Measurements from ENCODE around the gene NAT16. TPM values are rescaled to one million over a fixed set of nuclear protein-coding genes. Genes with fewer than 3 reads are reported as not detected.

NAT16 gene
- total RNA-seq, result not detected in 3 replicates
- long read RNA-seq, result 0 reads

DNA sequence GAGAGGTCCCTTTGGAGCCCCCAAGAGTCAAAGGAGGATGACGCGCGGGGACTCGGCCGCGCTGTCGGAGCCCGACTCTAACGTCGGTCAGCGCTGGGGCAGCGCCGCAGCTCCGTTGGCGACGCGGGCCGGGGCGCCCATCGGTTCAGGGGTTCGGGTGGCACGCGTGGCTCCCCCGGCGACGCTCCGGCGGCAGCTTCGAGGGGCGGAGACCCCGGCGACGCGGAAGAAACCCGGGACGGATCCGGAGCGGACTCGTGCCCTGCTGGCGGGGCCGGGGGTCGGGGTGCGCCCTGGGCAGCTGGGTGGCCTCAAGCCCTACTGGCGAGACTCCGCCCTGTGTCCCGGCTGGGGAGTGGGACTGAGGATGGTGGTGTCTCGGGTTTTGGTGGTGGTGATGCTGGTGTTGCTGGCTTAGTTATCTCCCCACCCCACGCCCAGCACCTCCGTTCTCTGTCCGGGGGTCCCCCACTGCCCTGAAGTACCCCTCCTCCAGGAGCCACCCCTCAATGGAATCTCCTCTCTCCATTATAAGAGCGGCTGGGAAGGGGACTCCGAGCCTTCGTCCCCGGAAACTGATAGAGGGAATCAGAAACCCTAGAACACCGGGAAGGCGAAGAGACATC lies at the start of gene NAT16:
Gene NAT16 (minus strand): TSS at position 164 of the 626 bp plus-strand sequence. CDS start 5,486 bp downstream, outside the sequence.
- peak within 1 kb of the TSS; percentile 63 for H3K27ac Mint-ChIP-seq (ENCODE audit: unreplicated experiment)
- H3K4me3 Mint-ChIP-seq (ENCODE audit: unreplicated experiment), result peak within 1 kb of the TSS; percentile 55
- peaks cover 15% of the 10 kb centered on the region for H3K4me1 Mint-ChIP-seq (ENCODE audit: low read depth)
- H3K9me3 Mint-ChIP-seq (ENCODE audit: low read depth), result no peaks in the 10 kb centered on the region
- DNase-seq (ENCODE audit: low spot score), result no peak
- TF ChIP-seq CTCF (IDR thresholded peaks at IDR 0.05), result no peak
- H3K36me3 Mint-ChIP-seq (ENCODE audit: low read depth), result no peaks in the 10 kb centered on the region
- H3K27me3 Mint-ChIP-seq (ENCODE audit: low read depth), result peaks cover 43% of the 10 kb centered on the region

DNA sequence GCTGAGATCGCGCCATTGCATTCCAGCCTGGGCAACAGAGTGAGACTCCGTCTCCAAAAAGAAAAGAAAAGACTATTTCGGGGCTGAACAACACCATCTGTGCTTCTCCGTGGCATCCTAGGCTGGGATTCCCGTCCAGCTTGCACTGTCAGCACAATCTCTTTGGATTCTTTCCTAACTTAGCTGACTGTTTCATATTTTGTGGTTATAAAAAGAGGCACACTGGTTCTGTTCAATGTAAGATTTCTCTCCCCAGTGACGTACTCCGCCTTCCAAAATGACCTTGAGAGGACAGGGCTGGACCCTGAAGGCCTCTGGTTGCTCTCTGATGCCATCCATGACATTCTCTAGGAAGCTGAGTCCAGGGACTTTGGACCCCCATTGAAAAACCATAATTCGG lies 46.6 kb upstream of the NAT16 start:
- peaks cover 26% of the 10 kb centered on the region for H3K36me3 Mint-ChIP-seq (ENCODE audit: low read depth)
- no peak for DNase-seq (ENCODE audit: low spot score)
- H3K9me3 Mint-ChIP-seq (ENCODE audit: low read depth), result no peaks in the 10 kb centered on the region
- H3K4me3 Mint-ChIP-seq (ENCODE audit: unreplicated experiment), result no peak overlapping the region
- TF ChIP-seq CTCF (IDR thresholded peaks at IDR 0.05), result no peak
- H3K27ac Mint-ChIP-seq (ENCODE audit: unreplicated experiment), result no peak overlapping the region
- H3K27me3 Mint-ChIP-seq (ENCODE audit: low read depth), result no peaks in the 10 kb centered on the region
- H3K4me1 Mint-ChIP-seq (ENCODE audit: low read depth), result peaks cover 2% of the 10 kb centered on the region

- H3K36me3 Mint-ChIP-seq (ENCODE audit: low read depth), result peaks cover 27% of the 10 kb centered on the region
- no peaks in the 10 kb centered on the region for H3K27me3 Mint-ChIP-seq (ENCODE audit: low read depth)
- no peak overlapping the region for H3K4me3 Mint-ChIP-seq (ENCODE audit: unreplicated experiment)
- H3K9me3 Mint-ChIP-seq (ENCODE audit: low read depth), result no peaks in the 10 kb centered on the region
- no peak overlapping the region for H3K27ac Mint-ChIP-seq (ENCODE audit: unreplicated experiment)
- TF ChIP-seq CTCF (IDR thresholded peaks at IDR 0.05), result no peak
- no peaks in the 10 kb centered on the region for H3K4me1 Mint-ChIP-seq (ENCODE audit: low read depth)
- DNase-seq (ENCODE audit: low spot score), result no peak
Observed at GRCh38 chr7:101225650-101226049, 45.6 kb upstream of the NAT16 start.

DNA sequence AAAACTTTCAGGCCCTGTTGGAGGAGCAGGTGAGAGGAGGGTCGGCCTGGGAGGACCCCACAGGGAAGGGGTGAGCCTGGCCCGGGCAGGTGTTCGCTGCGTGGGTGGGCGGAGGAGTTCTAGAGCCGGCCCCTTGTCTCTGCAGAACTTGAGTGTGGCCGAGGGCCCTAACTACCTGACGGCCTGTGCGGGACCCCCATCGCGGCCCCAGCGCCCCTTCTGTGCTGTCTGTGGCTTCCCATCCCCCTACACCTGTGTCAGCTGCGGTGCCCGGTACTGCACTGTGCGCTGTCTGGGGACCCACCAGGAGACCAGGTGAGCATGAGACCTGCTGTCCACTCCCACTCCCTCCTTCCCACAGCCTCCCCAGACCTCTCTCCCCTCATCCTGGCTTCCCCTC lies 43.4 kb upstream of the NAT16 start:
- Mint-ChIP-seq H3K4me1 (ENCODE audit: low read depth) (peaks cover 18% of the 10 kb centered on the region), H3K27ac (ENCODE audit: unreplicated experiment) (no peak overlapping the region), H3K9me3 (ENCODE audit: low read depth) (no peaks in the 10 kb centered on the region), H3K36me3 (ENCODE audit: low read depth) (peaks cover 25% of the 10 kb centered on the region), H3K4me3 (ENCODE audit: unreplicated experiment) (no peak overlapping the region), H3K27me3 (ENCODE audit: low read depth) (no peaks in the 10 kb centered on the region)
- no peak for DNase-seq (ENCODE audit: low spot score)
- TF ChIP-seq CTCF (IDR thresholded peaks at IDR 0.05), result no peak

DNA sequence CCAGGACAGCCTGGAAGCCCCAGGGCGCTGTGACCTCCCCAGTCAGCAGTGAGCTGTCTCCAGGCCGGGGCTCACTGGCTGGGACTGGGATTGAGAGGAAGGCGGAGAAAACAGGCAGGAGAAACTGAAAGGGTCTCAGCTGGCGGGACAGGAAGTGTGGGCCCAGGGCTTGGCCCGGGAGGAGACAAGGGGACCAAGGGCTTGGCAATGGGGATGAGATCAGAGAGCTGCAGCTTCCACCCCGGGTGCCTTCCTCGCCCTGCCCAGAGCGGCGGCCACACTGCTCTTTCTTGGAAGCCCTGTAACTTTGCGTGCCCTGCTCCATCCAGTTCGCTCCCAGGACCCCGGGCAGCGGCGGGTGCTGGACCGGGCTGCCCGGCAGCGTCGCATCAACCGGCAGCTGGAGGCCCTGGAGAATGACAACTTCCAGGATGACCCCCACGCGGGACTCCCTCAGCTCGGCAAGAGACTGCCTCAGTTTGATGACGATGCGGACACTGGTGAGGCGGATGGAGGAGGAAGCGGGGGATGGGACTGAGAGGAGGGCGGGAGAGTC lies 42.3 kb upstream of the NAT16 start:
- H3K27ac Mint-ChIP-seq (ENCODE audit: unreplicated experiment), result no peak overlapping the region
- H3K36me3 Mint-ChIP-seq (ENCODE audit: low read depth), result peaks cover 23% of the 10 kb centered on the region
- TF ChIP-seq CTCF (IDR thresholded peaks at IDR 0.05), result no peak
- peaks cover 19% of the 10 kb centered on the region for H3K4me1 Mint-ChIP-seq (ENCODE audit: low read depth)
- H3K9me3 Mint-ChIP-seq (ENCODE audit: low read depth), result no peaks in the 10 kb centered on the region
- no peak for DNase-seq (ENCODE audit: low spot score)
- no peaks in the 10 kb centered on the region for H3K27me3 Mint-ChIP-seq (ENCODE audit: low read depth)
- H3K4me3 Mint-ChIP-seq (ENCODE audit: unreplicated experiment), result no peak overlapping the region
